Skin of body (tissue), 2 donors: ENCODE results near the gene COL18A1. TPM values are rescaled to one million over a fixed set of nuclear protein-coding genes. Genes with fewer than 3 reads are reported as not detected.

Experiments used
- DNase-seq: peaks from one replicate; lab custom pipeline; 2025; lab: John Stamatoyannopoulos, UW
- total RNA-seq: library from RNA; depleted of rRNA; stranded (reverse); fragments of >200 nt; gene quantifications from one replicate; pipeline ENCODE4 v1.2.3, GENCODE V29; 2014

COL18A1 gene
- total RNA-seq, 1 donor from 2014 or later = 60.9 TPM

- no peak for DNase-seq
These were observed 74.1 kb downstream of the COL18A1 start for GRCh38 chr21:45478816-45479669.

DNA sequence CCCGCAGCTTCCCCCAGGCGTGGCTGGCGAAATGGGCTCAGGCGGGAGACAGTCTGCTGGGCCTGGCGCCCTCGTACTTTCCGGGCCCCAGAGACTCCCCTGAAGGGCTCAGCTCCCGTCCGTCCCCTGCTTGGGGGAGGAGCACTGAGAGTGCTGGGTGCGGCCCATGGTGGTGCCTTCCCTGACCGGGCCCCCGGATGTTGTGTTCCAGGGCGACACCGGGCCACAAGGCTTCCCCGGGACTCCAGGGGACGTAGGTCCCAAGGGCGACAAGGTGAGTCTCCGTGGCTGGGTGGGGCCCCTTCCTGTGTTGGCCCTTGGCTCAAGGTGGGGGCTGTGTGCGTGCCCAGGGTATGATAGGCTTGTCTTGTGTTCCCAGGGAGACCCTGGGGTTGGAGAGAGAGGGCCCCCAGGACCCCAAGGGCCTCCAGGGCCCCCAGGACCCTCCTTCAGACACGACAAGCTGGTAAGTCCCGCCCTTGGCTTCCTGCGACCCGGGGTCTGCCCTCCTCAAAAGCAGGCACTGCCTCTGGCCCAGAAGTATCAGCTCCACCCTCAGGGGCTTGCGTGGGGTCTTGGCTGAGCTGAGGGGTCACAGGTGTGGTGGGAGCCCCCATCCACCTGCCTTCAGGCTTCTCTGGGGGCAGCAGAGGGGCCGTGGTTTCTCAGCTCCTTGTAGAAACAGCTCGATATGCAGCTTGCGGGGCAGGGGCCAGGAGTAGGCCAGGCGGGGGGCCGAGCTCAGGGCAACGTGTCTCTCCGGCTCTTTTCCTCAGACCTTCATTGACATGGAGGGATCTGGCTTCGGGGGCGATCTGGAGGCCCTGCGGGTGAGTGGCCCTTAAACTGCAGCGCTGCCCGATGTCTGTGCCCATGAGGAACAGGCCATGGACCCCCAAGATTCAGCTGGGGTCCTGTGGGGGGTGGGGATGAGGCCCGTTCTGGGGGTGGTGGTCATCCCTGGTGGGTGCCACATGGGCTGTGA lies 75.0 kb downstream of the COL18A1 start:
- DNase-seq = no peak

DNA sequence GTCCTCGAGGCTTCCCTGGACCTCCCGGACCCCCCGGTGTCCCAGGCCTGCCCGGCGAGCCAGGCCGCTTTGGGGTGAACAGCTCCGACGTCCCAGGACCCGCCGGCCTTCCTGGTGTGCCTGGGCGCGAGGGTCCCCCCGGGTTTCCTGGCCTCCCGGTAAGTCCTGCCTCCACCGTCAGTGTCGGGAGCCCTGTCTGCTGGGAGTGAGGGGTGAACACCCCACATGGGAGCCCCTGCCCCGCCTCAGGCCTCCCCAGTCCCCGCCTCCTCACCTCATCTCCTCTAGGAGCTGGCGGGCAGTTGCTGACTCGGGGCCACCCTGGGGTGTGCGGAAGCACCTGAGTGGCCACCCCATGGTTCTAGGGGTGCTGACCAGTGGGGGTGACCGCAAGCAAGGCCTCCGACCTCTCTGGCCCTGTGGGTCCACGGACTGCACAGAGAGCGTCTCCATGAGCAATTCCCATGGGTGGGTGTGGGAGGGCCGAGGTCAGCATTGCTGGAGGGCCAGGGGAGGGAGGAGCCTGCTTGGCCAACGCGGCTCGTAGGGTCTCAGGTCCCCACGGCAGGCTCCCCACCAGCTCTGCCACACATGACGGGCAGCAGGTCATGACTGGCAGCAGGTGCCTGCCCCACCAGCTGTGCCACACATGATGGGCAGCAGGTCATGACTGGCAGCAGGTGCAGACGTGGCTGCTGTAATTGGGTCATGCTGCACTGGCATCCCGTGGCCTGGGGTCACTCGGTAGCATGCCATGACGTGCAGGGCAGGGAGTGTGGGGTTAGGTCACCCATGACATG lies 75.9 kb downstream of the COL18A1 start:
- DNase-seq = no peak

DNA sequence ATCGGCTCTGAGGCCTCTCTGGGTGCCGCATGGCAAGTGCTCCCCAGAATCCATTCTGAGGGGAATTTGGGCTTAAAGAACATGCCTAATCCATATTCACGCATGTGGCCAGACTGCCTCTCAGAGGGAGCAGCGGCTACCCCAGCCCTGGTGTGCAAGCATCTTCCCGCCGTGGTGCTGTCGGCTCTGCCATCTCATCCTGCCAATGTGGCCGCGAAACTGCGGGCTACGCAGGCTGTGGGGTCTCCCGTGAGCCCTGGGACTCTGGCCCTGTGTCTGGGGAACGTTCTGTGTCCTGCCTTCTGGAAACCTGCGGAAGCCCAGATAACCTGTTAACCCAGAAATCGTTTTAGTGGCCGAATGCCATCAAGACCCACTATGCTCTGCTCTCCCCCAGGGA lies 76.6 kb downstream of the COL18A1 start:
- no peak for DNase-seq

DNA sequence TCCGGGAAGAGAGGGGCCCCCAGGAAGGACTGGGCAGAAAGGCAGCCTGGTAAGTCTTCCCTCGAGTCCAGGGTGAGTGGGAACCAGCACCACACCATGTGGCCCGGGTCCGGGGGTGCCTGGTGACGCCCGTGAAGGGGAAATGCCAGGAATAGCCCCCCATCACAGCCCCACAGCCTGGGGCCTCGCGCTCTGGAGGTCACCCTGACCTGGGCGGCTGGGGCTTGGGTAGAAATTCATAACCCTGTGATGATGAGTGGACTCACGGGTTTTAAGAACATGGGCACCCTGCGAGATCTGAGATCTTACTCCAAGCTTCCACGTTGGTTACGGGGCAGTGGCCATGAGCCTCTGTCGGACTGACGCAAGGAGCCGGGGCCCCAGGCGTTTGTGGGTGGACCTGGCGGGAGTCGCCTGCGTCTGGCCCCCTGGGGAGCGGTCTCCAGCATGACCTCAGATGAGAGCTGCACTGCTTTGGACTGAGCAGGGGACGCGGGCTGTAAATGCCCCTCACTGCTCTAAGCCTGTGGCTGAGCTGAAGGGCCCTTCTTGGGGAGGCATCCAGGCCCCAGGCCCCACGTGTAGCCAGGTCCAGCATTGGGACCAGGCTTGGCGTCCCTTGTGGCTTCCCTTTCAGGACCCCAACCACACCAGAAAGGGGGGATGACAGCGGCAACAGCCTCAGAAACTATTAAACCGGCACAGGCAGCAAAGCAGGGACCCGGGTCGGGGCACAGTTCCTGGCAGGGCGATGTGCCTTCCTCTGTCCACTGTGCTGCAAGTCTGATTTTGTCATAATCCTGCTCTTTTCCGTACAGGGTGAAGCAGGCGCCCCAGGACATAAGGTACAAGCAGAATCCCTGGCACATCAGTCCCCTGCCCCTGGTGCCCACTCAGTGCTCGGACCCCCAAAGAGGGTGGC lies 77.3 kb downstream of the COL18A1 start:
- DNase-seq = no peak

- no peak for DNase-seq
These were observed 78.2 kb downstream of the COL18A1 start for GRCh38 chr21:45482899-45483821.

- no peak for DNase-seq
These were observed 79.4 kb downstream of the COL18A1 start for GRCh38 chr21:45484318-45484717.

DNA sequence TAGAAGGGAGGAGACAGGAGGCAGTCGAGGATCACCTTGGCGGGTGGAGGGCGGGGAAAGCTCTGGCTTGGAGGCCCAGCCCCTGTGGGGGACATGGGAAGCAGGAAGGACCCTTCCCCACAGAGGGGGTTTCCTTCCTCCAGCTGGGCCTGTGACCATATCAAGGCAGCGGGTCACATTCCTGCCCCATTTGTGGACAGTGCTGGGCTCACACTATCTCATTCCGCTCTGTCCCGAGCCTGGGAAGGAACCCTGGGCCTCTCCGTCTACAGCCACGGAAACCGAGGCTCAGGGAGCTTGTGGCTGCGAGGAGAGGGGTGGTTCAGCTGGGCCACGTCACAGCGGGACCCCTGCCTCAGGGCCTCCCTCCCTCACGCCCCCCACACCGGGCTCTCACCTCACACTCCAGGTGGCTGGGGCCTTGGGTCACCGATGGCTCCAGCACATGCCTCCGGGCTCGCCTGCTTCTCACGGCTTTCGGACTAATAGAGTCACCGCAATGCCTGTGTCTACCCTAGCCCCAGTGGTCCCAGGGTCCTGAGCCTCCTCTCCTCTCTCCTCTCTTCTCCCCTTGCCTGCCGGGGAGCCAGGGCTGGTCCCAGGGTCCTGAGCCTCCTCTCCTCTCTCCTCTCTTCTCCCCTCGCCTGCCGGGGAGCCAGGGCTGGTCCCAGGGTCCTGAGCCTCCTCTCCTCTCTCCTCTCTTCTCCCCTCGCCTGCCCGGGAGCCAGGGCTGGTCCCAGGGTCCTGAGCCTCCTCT lies 80.9 kb downstream of the COL18A1 start:
- DNase-seq = no peak

GRCh38 chr21:45486443-45487160 lies 81.6 kb downstream of the COL18A1 start:
- no peak for DNase-seq

DNA sequence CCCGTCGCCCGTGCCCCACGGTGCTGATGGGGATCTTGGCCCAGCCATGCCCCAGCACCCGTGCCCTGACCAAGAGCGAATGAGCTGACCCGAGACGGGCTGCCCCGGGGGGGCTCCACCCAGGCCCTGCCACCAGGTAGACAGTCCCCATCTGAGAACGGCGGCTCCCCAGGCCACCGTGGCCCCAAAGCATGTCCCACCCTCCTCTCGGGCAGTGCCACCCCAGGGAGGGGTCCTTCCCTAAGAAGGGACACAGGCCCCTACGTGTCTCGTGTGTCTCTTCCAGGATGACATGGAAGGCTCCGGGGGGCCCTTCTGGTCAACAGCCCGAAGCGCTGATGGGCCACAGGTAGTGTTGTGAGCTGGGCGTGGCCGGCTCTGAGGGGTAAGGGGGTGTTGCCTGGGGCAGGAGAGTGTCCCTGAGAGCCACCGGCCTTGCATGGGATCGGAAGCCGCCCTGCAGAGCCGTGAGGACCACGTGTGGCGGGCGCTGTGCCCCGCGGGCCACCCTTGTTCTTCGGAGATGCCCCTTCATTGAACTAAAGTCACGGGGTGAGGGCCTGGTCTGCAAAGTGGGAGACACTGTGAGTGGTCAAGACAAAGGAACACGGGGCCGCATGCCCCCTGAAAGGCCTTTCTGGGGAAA lies 82.3 kb downstream of the COL18A1 start:
- DNase-seq = no peak

- DNase-seq = no peak
These were observed 83.1 kb downstream of the COL18A1 start for GRCh38 chr21:45487891-45488600.

GRCh38 chr21:45488931-45489721 lies 84.2 kb downstream of the COL18A1 start:
- no peak for DNase-seq

- no peak for DNase-seq
These were observed 84.7 kb downstream of the COL18A1 start for GRCh38 chr21:45489722-45489982.

DNA sequence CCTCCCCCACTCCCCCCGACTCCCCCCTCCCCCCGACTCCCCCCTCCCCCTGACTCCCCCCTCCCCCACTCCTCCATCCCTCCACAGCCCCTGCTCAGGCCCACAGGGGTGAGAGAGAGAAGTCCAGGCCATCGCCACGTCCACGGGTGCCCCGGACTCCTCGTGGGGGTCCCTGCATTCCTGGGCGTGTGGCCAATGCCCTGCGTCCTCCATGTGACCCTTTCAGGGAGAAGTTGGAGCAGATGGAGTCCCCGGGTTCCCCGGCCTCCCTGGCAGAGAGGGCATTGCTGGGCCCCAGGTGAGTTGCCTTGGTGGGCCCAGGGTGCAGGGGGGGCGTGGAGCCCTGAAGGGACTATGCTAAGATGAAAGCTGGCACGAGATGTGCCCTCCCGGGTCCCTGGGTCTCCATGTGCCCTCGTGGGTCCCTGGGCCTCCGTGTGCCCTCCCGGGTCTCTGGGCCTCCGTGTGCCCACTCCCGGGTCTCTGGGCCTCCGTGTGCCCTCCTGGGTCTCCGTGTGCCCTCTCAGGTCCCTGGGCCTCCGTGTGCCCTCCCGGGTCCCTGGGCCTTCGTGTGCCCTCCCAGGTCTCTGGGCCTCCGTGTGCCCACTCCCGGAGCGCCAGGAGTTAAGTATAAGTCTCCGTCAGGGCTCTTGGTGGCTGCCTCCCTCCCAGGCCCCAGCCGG lies 85.2 kb downstream of the COL18A1 start:
- DNase-seq = no peak

- no peak for DNase-seq
These were observed 86.1 kb downstream of the COL18A1 start for GRCh38 chr21:45491056-45491455.
